Neural cell (in vitro differentiated cells): Measurements from ENCODE around the gene ADIG. TPM values are rescaled to one million over a fixed set of nuclear protein-coding genes. Genes with fewer than 3 reads are reported as not detected.

ENCODE experiments used
- H2AFZ ChIP-seq: fragments of 200-600, 300-800 bp; sonication (generic), shearing (Covaris generic); 2 replicates; pipeline ENCODE4 v1.6.0; 2014; ENCODE audit warnings: low read depth, mild to moderate bottlenecking, antibody characterized with exemption, low read length, moderate library complexity
- H3F3A ChIP-seq: fragments of 200-600 bp; shearing (Covaris generic); 2 replicates; pipeline ENCODE4 v1.6.1; 2016; ENCODE audit warnings: mild to moderate bottlenecking, moderate library complexity, mixed read lengths, antibody characterized with exemption, low read length; ENCODE audit not compliant: insufficient read depth, poor library complexity, severe bottlenecking
- H3K27ac ChIP-seq: fragments of 200-600, 300-800 bp; sonication (generic), shearing (Covaris generic); 2 replicates; pipeline ENCODE4 v1.5.1; 2014; ENCODE audit warnings: mild to moderate bottlenecking, low read length, moderate library complexity
- H3K27me3 ChIP-seq: fragments of 300-800, 200-600 bp; sonication (generic), shearing (Covaris generic); 2 replicates; pipeline ENCODE4 v1.6.0; 2014; ENCODE audit warnings: mild to moderate bottlenecking, low read depth, low read length, moderate library complexity; ENCODE audit not compliant: insufficient read depth
- H3K36me3 ChIP-seq: fragments of 300-800, 200-600 bp; sonication (generic), shearing (Covaris generic); 2 replicates; pipeline ENCODE4 v1.5.1; 2014; ENCODE audit warnings: mild to moderate bottlenecking, antibody characterized with exemption, low read length, moderate library complexity; ENCODE audit not compliant: insufficient read depth
- H3K4me2 ChIP-seq: fragments of 300-800, 200-600 bp; sonication (generic), shearing (Covaris generic); 2 replicates; pipeline ENCODE4 v1.6.0; 2014; ENCODE audit warnings: mild to moderate bottlenecking, low read length
- H3K4me3 ChIP-seq: fragments of 300-800, 200-600 bp; sonication (generic), shearing (Covaris generic); 2 replicates; pipeline ENCODE4 v1.5.1; 2014; ENCODE audit warnings: mild to moderate bottlenecking, low read length, moderate library complexity
- H3K79me2 ChIP-seq: fragments of 200-600 bp; shearing (Covaris generic); replicated peaks from 2 replicates; pipeline ENCODE4 v1.6.0; 2014; ENCODE audit warnings: mild to moderate bottlenecking, low read length, moderate library complexity; ENCODE audit not compliant: insufficient read depth
- H3K9ac ChIP-seq: fragments of 300-800, 200-600 bp; sonication (generic), shearing (Covaris generic); 2 replicates; pipeline ENCODE4 v1.6.1; 2016; ENCODE audit warnings: mild to moderate bottlenecking, low read length, mixed read lengths
- H3K9me2 ChIP-seq: fragments of 200-600 bp; shearing (Covaris generic); 2 replicates; pipeline ENCODE4 v1.6.1; 2016; ENCODE audit warnings: mild to moderate bottlenecking, low read length, mixed read lengths; ENCODE audit not compliant: insufficient read depth
- H3K9me3 ChIP-seq: fragments of 200-600, 300-800 bp; sonication (generic), shearing (Covaris generic); 2 replicates; pipeline ENCODE4 v1.6.1; 2016; ENCODE audit warnings: mild to moderate bottlenecking, mixed run types, low read length, moderate library complexity, mixed read lengths
- H4K20me1 ChIP-seq: fragments of 200-600 bp; shearing (Covaris generic); 2 replicates; pipeline ENCODE4 v1.6.1; 2016; ENCODE audit warnings: mild to moderate bottlenecking, mixed run types; ENCODE audit not compliant: insufficient read depth
- CTCF ChIP-seq: fragments of 450-650 bp; IDR thresholded peaks from 2 replicates; pipeline ENCODE4 v1.5.1; 2014; ENCODE audit warnings: antibody characterized with exemption, mild to moderate bottlenecking, moderate library complexity; ENCODE audit not compliant: poor library complexity, severe bottlenecking
- EP300 ChIP-seq: fragments of 450-650 bp; conservative IDR thresholded peaks from 2 replicates; pipeline ENCODE4 v1.6.1; 2014; ENCODE audit warnings: antibody characterized with exemption, mild to moderate bottlenecking, moderate library complexity; ENCODE audit not compliant: poor library complexity, severe bottlenecking
- EZH2 ChIP-seq: fragments of 200-600, 300-800 bp; shearing (Covaris generic), sonication (generic); IDR thresholded peaks from 2 replicates; pipeline ENCODE4 v1.6.1; 2014; ENCODE audit warnings: antibody characterized with exemption, low read length, borderline replicate concordance, mild to moderate bottlenecking; ENCODE audit not compliant: insufficient read depth, poor library complexity, severe bottlenecking
- MXI1 ChIP-seq: fragments of 450-650 bp; conservative IDR thresholded peaks from 2 replicates; pipeline ENCODE4 v1.6.1; 2014; ENCODE audit warnings: antibody characterized with exemption, mild to moderate bottlenecking; ENCODE audit not compliant: poor library complexity, severe bottlenecking
- POLR2AphosphoS5 ChIP-seq: IDR thresholded peaks from 2 replicates; pipeline ENCODE4 v1.6.1; 2012
- RAD21 ChIP-seq: fragments of 450-650 bp; conservative IDR thresholded peaks from 2 replicates; pipeline ENCODE4 v1.6.1; 2014; ENCODE audit warnings: antibody characterized with exemption, mild to moderate bottlenecking, moderate library complexity
- REST ChIP-seq: IDR thresholded peaks from 2 replicates; pipeline ENCODE4 v1.6.1; 2012; ENCODE audit warnings: borderline replicate concordance
- SMC3 ChIP-seq: fragments of 450-650 bp; conservative IDR thresholded peaks from 2 replicates; pipeline ENCODE4 v1.6.1; 2014; ENCODE audit warnings: antibody characterized with exemption, mild to moderate bottlenecking, moderate library complexity; ENCODE audit not compliant: poor library complexity
- TAF1 ChIP-seq: IDR thresholded peaks from 2 replicates; pipeline ENCODE4 v1.6.1; 2012; ENCODE audit warnings: low read depth
- polyA plus RNA-seq: library from polyadenylated mRNA; depleted of rRNA; stranded (reverse); fragments of >200 nt; gene quantifications from 2 replicates; pipeline ENCODE4 v1.2.3, GENCODE V29; 2014

ADIG gene
- polyA plus RNA-seq, 1 donor from 2014 or later: not detected

GRCh38 chr20:38573413-38573812 lies 7.6 kb upstream of the ADIG start:
- H3K9ac ChIP-seq: no peak overlapping the region
- H4K20me1 ChIP-seq: no peaks in the 10 kb centered on the region
- TF ChIP-seq EZH2 (no peak), RAD21 (no peak), POLR2AphosphoS5 (no peak), REST (no peak), TAF1 (no peak), MXI1 (no peak), CTCF (no peak)
- no peak overlapping the region for H3K4me3 ChIP-seq
- no peaks in the 10 kb centered on the region for H3F3A ChIP-seq
- no peaks in the 10 kb centered on the region for H3K9me2 ChIP-seq
- H3K9me3 ChIP-seq: no peaks in the 10 kb centered on the region
- peaks cover 6% of the 10 kb centered on the region for H3K36me3 ChIP-seq
- no peak overlapping the region for H3K4me2 ChIP-seq
- H3K27ac ChIP-seq: no peak overlapping the region
- H3K79me2 ChIP-seq: no peaks in the 10 kb centered on the region
- no peak overlapping the region for H2AFZ ChIP-seq
- H3K27me3 ChIP-seq: no peaks in the 10 kb centered on the region

GRCh38 chr20:38579219-38579910 lies 1.6 kb upstream of the ADIG start:
- H3K9me3 ChIP-seq: no peaks in the 10 kb centered on the region
- no peak overlapping the region for H3K4me2 ChIP-seq
- H3K27me3 ChIP-seq: no peaks in the 10 kb centered on the region
- H3K36me3 ChIP-seq: no peaks in the 10 kb centered on the region
- H3F3A ChIP-seq: no peaks in the 10 kb centered on the region
- no peak overlapping the region for H3K27ac ChIP-seq
- H3K79me2 ChIP-seq: no peaks in the 10 kb centered on the region
- no peak overlapping the region for H3K4me3 ChIP-seq
- no peak overlapping the region for H3K9ac ChIP-seq
- TF ChIP-seq SMC3 (no peak), TAF1 (no peak), EZH2 (no peak), RAD21 (no peak), POLR2AphosphoS5 (no peak), MXI1 (no peak), CTCF (no peak), EP300 (no peak), REST (no peak)
- no peak overlapping the region for H2AFZ ChIP-seq
- no peaks in the 10 kb centered on the region for H4K20me1 ChIP-seq
- no peaks in the 10 kb centered on the region for H3K9me2 ChIP-seq
